Activated T-helper 9 cell treated with anti-CD3 and anti-CD28 coated beads, Interleukin-2, amount 50 U/mL, for 16 hours (primary cell): Measurements from ENCODE around the gene UBE2M.

Experiments
- DNase-seq: peaks from one replicate; pipeline ENCODE4 v3.0.0-alpha.2; 2020; ENCODE audit warnings: low read depth

Gene UBE2M

GRCh38 chr19:58570770-58571574 is 12.6 kb upstream of the UBE2M start:
- DNase-seq, result no peak

DNA sequence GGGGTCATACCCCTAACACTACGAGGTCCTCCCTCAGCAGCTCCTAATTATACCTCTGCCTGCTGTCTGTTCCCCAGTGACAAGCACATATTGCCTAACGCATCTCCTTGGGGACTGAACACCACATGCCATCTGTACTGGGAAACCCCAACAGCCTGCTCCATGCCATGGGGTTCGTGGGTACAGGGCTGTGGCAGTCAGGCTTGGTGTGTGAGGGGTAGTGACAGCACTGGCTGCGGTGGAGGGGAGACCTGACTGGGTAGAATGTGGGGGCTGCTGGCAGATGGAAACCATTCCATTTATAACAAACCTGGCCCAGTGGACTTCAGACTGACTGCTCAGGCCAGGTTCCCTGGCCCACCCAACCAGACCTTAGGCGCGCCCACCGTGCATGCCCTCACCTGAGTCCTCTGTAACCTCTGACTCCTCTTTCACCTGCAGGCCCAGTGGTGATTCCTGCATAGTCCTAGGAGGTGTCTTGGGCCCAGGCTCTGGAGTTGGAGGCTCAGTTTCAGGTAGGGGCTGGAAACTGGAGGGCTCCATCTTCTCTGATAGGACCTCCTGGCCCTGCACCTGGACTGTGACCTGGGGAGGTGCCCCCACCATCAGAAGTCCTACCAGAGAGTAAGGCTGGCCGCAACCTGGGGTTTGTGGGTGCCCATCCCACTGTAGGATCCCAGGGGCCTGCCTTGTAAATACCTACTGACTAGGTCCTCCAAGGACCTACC is 11.7 kb upstream of the UBE2M start:
- DNase-seq, result no peak

GRCh38 chr19:58569191-58569942 is 11.0 kb upstream of the UBE2M start:
- no peak for DNase-seq

GRCh38 chr19:58568453-58569130 is 10.2 kb upstream of the UBE2M start:
- no peak for DNase-seq

- no peak for DNase-seq
Measured at GRCh38 chr19:58566989-58567388, 8.6 kb upstream of the UBE2M start.

DNA sequence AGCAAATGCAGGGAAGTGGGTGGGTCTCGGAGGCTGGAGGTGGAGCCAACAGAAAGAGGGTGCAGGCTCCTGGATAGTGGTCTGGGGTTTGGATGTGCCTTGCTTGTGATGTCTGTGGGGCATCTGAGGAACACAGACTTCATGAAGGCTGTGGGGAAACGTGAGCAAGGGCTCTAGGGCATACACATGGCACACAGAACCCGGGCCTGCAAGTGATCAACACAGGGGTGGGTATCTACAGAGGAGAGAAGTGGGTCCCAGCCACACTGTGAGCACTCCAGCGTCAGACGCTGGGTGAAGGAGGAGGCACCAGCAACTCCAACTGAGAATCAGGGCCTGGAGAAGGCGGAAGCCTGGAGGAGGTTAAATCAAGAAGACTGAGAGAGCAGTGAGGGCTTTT is 5.4 kb upstream of the UBE2M start:
- no peak for DNase-seq

GRCh38 chr19:58563034-58563573 is 4.7 kb upstream of the UBE2M start:
- no peak for DNase-seq

DNA sequence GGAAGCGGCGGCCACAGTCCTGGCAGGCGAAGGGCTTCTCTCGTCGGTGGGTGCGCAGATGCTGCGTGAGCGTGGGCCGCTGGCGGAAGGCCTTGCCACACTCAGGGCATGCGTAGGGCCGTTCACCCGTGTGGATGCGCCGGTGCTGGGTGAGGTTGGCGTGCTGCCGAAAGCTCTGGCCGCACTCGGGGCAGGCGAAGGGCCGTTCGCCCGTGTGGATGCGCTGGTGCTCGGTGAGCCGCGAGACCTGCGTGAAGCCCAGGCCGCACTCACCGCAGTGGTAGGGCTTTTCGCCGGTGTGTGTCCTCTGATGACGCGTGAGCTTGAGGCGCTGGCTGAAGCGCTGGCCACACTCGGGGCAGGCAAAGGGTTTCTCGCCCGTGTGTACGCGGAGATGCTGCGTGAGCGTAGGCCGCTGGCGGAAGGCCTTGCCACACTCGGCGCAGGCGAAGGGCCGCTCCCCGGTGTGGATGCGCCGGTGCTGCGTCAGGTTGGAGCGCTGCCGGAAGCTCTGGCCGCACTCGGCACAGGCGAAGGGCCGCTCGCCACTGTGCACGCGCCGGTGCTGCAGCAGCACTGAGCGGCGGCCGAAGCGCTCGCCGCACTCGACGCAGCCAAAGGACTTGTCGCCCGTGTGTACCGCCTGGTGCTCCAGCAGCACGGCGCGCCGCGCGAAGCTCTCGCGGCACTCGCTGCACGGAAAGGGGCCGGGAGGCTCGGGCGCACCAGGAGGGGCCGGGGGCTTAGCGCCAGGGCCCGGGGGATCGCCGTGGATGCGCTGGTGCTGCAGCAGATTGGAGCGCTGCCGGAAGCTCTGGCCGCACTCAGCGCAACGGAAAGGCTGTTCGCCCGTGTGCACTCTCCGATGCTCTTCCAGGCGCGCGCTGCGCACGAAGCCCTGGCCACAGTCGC is 4.0 kb upstream of the UBE2M start:
- DNase-seq, result no peak

GRCh38 chr19:58561373-58562121 is 3.1 kb upstream of the UBE2M start:
- DNase-seq, result no peak

DNA sequence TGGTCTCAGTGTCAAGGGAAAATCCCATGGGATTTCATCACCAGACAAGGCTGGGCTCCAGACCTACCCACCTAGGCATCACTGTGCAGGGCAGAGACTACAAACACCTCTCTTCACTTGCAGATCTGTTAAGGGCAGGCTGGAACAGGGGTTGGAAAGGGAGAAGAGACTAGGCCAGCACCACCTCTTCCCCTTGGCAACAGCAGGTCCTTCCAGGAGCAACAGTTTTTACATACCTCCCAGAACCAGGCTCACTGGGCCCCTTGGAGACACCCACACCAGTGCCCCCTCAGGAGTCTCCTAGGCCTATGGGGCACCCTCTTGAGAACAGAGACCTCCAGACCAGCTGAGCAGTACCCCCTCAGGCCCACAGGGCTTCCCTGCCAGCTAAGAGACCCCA is 2.5 kb upstream of the UBE2M start:
- DNase-seq, result no peak

- DNase-seq, result no peak
Measured at GRCh38 chr19:58560007-58560887, 1.8 kb upstream of the UBE2M start.

- peak; percentile 49 for DNase-seq
Measured at GRCh38 chr19:58559275-58560006, 1.0 kb upstream of the UBE2M start.

DNA sequence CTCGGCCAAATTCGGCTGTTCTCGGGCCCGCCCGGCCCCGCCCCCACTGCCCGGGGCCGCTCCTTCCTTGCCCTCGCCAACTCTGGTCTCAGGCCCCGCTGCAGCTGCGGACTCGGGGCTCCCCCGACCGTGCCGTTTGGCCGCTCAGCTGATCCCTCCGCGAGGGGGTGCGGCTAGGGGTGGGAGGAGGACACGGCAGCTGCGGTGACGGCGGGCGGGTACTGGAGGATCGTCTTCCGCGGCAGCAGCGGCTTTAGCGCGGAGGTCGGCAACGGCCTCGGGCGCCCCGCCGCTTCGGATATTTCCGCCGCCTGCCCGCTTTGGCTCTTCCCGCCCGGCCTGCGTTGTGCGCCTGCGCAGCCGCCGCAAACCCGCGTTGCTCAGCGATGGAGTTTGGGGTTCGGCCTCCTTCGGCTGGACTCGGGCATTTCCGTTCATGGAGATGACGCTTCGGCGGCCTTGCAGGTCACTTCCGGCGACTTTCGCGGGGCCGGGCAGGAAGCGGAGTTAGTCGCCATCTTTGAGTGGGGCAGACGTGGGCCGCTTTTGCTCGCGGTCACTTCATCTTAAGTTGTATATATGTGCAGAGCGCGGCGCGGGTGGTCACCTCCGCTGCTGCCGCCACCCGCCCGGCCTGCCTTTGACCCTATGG is 338 bp upstream of the UBE2M start:
- peak; percentile 99 for DNase-seq

DNA sequence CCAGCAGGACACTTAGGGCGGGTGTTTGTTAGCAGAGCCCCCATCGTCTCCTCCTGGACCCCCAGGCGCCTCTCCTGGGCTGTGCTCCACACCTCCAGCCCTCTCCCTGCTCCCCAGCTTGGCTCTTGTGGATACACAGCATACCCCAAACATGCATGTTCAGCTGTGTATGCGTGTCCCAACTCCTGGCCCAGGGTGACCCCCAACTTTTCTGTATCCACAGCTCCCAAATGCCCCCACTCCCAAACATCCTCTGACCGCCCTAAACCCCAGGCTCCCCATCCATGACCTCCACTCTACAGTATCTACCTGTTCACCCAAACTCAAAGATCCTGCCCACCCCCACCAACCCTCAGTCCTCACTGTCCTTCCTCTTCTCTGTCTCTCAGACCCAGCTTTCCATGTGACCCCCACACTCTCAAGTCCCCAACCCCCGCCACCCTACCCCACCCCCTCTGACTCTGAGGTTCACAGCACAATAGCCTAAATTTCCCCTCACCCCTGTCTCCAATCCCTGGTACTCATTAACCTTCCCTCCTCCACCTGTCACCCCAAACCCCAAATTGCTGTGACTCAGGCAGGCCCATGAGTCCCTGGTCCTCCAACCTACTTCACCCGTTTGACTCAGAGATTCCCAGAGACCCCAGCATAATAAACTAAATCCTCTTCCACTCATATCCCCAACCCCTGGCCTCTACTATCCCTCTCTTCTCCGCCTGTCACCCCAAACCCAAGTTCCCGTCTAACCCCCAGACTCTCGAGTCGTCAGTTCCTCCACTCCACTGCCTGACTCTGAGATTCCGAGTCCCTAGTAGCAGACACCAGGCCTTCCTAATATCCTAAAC is 968 bp downstream of the UBE2M start:
- no peak for DNase-seq

GRCh38 chr19:58556622-58557220 is 1.7 kb downstream of the UBE2M start:
- no peak for DNase-seq

- no peak for DNase-seq
Measured at GRCh38 chr19:58555920-58556621, 2.3 kb downstream of the UBE2M start.
